Esophagus squamous epithelium (tissue), 4 donors: ENCODE measurements around the gene SELP.

Experiments used
- POLR2A ChIP-seq, 4 donors: fragments of 450-650 bp; IDR thresholded peaks; one replicate each; pipeline ENCODE4 v1.6.1; 2017; ENCODE audit warnings: antibody characterized with exemption in 4 of 4, mild to moderate bottlenecking in 4 of 4, moderate library complexity in 3 of 4
- TF ChIP-seq, protein P1 (sequence below), 6 experiments: fragments of 450-650 bp in 4 of 6; fragments of 200-600 bp in 2 of 6; sonication (generic) in 2 of 6; IDR thresholded peaks; one replicate each; pipeline ENCODE4 v1.5.1; 2016 to 2019; ENCODE audit warnings: antibody characterized with exemption in 6 of 6, mild to moderate bottlenecking in 4 of 6, moderate library complexity in 4 of 6

GRCh38 chr1:169650551-169650950 lies 20.6 kb upstream of the SELP start:
- TF ChIP-seq, protein P1, sequence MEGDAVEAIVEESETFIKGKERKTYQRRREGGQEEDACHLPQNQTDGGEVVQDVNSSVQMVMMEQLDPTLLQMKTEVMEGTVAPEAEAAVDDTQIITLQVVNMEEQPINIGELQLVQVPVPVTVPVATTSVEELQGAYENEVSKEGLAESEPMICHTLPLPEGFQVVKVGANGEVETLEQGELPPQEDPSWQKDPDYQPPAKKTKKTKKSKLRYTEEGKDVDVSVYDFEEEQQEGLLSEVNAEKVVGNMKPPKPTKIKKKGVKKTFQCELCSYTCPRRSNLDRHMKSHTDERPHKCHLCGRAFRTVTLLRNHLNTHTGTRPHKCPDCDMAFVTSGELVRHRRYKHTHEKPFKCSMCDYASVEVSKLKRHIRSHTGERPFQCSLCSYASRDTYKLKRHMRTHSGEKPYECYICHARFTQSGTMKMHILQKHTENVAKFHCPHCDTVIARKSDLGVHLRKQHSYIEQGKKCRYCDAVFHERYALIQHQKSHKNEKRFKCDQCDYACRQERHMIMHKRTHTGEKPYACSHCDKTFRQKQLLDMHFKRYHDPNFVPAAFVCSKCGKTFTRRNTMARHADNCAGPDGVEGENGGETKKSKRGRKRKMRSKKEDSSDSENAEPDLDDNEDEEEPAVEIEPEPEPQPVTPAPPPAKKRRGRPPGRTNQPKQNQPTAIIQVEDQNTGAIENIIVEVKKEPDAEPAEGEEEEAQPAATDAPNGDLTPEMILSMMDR (IDR thresholded peaks at IDR 0.05) = no peak
- no peak for TF ChIP-seq POLR2A (IDR thresholded peaks at IDR 0.05)
